Keratinocyte (primary cell): ENCODE data around the gene WT1. TPM values are rescaled to one million over a fixed set of nuclear protein-coding genes. Genes with fewer than 3 reads are reported as not detected.
"Not testable (repeated sequence)": the region's sequence is repeated elsewhere in the genome, so short reads cannot be mapped to it uniquely, and the experiment has no call there.

Experiments used
- DNase-seq: peaks from one replicate; pipeline ENCODE4 v3.0.0-alpha.2; 2011; ENCODE audit warnings: low read depth, missing footprints, low spot score
- FAIRE-seq: peaks from 2 replicates; lab custom pipeline; 2011; peaks lifted over from hg19 to GRCh38; lab: Jason Lieb, UNC
- H2AFZ ChIP-seq: 2 replicates; pipeline ENCODE4 v1.6.0; 2012; ENCODE audit warnings: low read length, control low read depth, inconsistent platforms; ENCODE audit not compliant: control insufficient read depth
- H3K27ac ChIP-seq: 2 replicates; pipeline ENCODE4 v1.5.1; 2011; ENCODE audit warnings: low read length; ENCODE audit not compliant: control insufficient read depth, insufficient read depth
- H3K27me3 ChIP-seq: 3 replicates; pipeline ENCODE4 v1.6.0; 2011; ENCODE audit warnings: low read length; ENCODE audit not compliant: control insufficient read depth, insufficient read depth; ENCODE audit errors: extremely low read depth
- H3K36me3 ChIP-seq, 2 experiments: 2 replicates in 1 of 2; 3 replicates in 1 of 2; pipeline ENCODE4 v1.5.1; 2011; ENCODE audit warnings: low read length in 2 of 2, mild to moderate bottlenecking in 1 of 2; ENCODE audit not compliant: control insufficient read depth in 2 of 2, insufficient read depth in 2 of 2; ENCODE audit errors: extremely low read depth in 1 of 2
- H3K4me1 ChIP-seq: 3 replicates; pipeline ENCODE4 v1.5.1; 2011; ENCODE audit warnings: low read length; ENCODE audit not compliant: control insufficient read depth, insufficient read depth; ENCODE audit errors: extremely low read depth
- H3K4me2 ChIP-seq: 3 replicates; pipeline ENCODE4 v1.6.0; 2011; ENCODE audit warnings: low read depth, low read length; ENCODE audit not compliant: control insufficient read depth, insufficient read depth; ENCODE audit errors: extremely low read depth
- H3K4me3 ChIP-seq, 3 experiments: fragments of 200-600 bp in 1 of 3; sonication (generic) in 1 of 3; 2 replicates in 2 of 3; 3 replicates in 1 of 3; pipeline ENCODE4 v1.5.1; 2011 to 2016; ENCODE audit warnings: low read length in 3 of 3, mild to moderate bottlenecking in 3 of 3, control low read depth in 2 of 3, inconsistent platforms in 1 of 3, low read depth in 1 of 3, mixed read lengths in 1 of 3, mixed run types in 1 of 3, moderate library complexity in 1 of 3; ENCODE audit not compliant: control insufficient read depth in 2 of 3, insufficient read depth in 2 of 3; ENCODE audit errors: extremely low read depth in 1 of 3
- H3K79me2 ChIP-seq: 2 replicates; pipeline ENCODE4 v1.6.0; 2012; ENCODE audit warnings: low read length; ENCODE audit not compliant: control insufficient read depth, insufficient read depth
- H3K9ac ChIP-seq: 3 replicates; pipeline ENCODE4 v1.6.0; 2011; ENCODE audit warnings: low read length; ENCODE audit not compliant: control insufficient read depth, insufficient read depth; ENCODE audit errors: extremely low read depth
- H3K9me1 ChIP-seq: 3 replicates; pipeline ENCODE4 v1.6.0; 2011; ENCODE audit warnings: low read length; ENCODE audit not compliant: control insufficient read depth, insufficient read depth; ENCODE audit errors: extremely low read depth
- H3K9me3 ChIP-seq: 2 replicates; pipeline ENCODE4 v1.5.1; 2012; ENCODE audit warnings: low read depth, low read length; ENCODE audit not compliant: control insufficient read depth
- H4K20me1 ChIP-seq: 3 replicates; pipeline ENCODE4 v1.6.0; 2011; ENCODE audit warnings: low read length; ENCODE audit not compliant: control insufficient read depth, insufficient read depth; ENCODE audit errors: extremely low read depth
- CTCF ChIP-seq, 3 experiments: IDR thresholded peaks in 1 of 3; conservative IDR thresholded peaks in 1 of 3; optimal IDR thresholded peaks in 1 of 3; 2 replicates in 2 of 3; 3 replicates in 1 of 3; pipeline versions ENCODE3 to v1.5.1; 2011; ENCODE audit warnings: low read length in 3 of 3, mild to moderate bottlenecking in 3 of 3, moderate library complexity in 2 of 3, control low read depth in 1 of 3, inconsistent platforms in 1 of 3; ENCODE audit not compliant: insufficient read depth in 2 of 3; ENCODE audit errors: extremely low read depth in 1 of 3
- EZH2 ChIP-seq: IDR thresholded peaks from one replicate; pipeline ENCODE4 v1.6.1; 2012; ENCODE audit warnings: inconsistent platforms, mild to moderate bottlenecking, low read length, moderate library complexity
- dilution Hi-C: fragments of 300-500 bp; cut with MboI; formaldehyde crosslinking; loops from one replicate; pipeline ENCODE4 v1.7.0; 2020; ENCODE audit warnings: low sequenced_read_pairs; ENCODE audit not compliant: extremely low pct_ligation_motif_present
- polyA plus RNA-seq, 5 experiments: library from polyadenylated mRNA; depleted of rRNA in 3 of 5; stranded (reverse) in 3 of 5; stranded (forward) in 1 of 5; unstranded in 1 of 5; fragments of >200 nt; gene quantifications; 1 replicate in 1 of 5; 2 replicates in 3 of 5; 3 replicates in 1 of 5; pipeline versions ENCODE4 v1.2.1 to v1.2.3, GENCODE V29; 2011 to 2012; ENCODE audit warnings: missing spikeins in 2 of 5, low read depth in 1 of 5, low replicate concordance in 1 of 5

The WT1 gene
- polyA plus RNA-seq, 1 donor (not counting 4 experiments of a cell fraction or from before 2014, with no cell fraction given) = not detected

GRCh38 chr11:32374261-32374711, 61.1 kb downstream of the WT1 start:
- H3K4me2 ChIP-seq = no peak overlapping the region
- H3K27ac ChIP-seq = no peak overlapping the region
- H3K36me3 ChIP-seq = no peaks in the 10 kb centered on the region
- no peak overlapping the region for H2AFZ ChIP-seq
- H3K79me2 ChIP-seq = no peaks in the 10 kb centered on the region
- peak; percentile 42 to 58 (median 55) for TF ChIP-seq CTCF (optimal IDR thresholded peaks at IDR 0.05 in 1 of 3, IDR thresholded peaks at IDR 0.05 in 1 of 3, conservative IDR thresholded peaks at IDR 0.05 in 1 of 3; ENCODE audit: extremely low read depth in 1 of 3, insufficient read depth in 2 of 3, low read length in 3 of 3)
- TF ChIP-seq EZH2 = no peak
- H3K9me1 ChIP-seq = no peaks in the 10 kb centered on the region
- H3K9me3 ChIP-seq = no peaks in the 10 kb centered on the region
- no peaks in the 10 kb centered on the region for H3K4me1 ChIP-seq
- H3K9ac ChIP-seq = no peak overlapping the region
- H4K20me1 ChIP-seq = no peaks in the 10 kb centered on the region
- no peak overlapping the region for H3K4me3 ChIP-seq
- dilution Hi-C loops = no loop called here
- DNase-seq (no peak), FAIRE-seq (no peak)
- H3K27me3 ChIP-seq = no peaks in the 10 kb centered on the region

- H3K27me3 ChIP-seq, H3K4me2 ChIP-seq, H3K9me3 ChIP-seq, H3K4me3 ChIP-seq, H4K20me1 ChIP-seq, FAIRE-seq, DNase-seq, H3K27ac ChIP-seq, H3K9me1 ChIP-seq, H3K4me1 ChIP-seq, H3K36me3 ChIP-seq, H3K9ac ChIP-seq, H3K79me2 ChIP-seq, dilution Hi-C loops, H2AFZ ChIP-seq: not testable (repeated sequence)
Observed at GRCh38 chr11:32369987-32370386, 65.4 kb downstream of the WT1 start.

- Histone ChIP-seq H3K4me2 (no peak overlapping the region), H3K4me1 (no peaks in the 10 kb centered on the region), H3K9ac (no peak overlapping the region), H3K4me3 (no peak overlapping the region), H3K27me3 (no peaks in the 10 kb centered on the region), H3K9me3 (no peaks in the 10 kb centered on the region), H3K27ac (no peak overlapping the region), H4K20me1 (no peaks in the 10 kb centered on the region), H3K9me1 (no peaks in the 10 kb centered on the region), H3K36me3 (no peaks in the 10 kb centered on the region), H3K79me2 (no peaks in the 10 kb centered on the region), H2AFZ (no peak overlapping the region)
- TF ChIP-seq CTCF (optimal IDR thresholded peaks at IDR 0.05 in 1 of 3, IDR thresholded peaks at IDR 0.05 in 1 of 3, conservative IDR thresholded peaks at IDR 0.05 in 1 of 3; ENCODE audit: extremely low read depth in 1 of 3, insufficient read depth in 2 of 3, low read length in 3 of 3) (no peak), EZH2 (no peak)
- FAIRE-seq (no peak), DNase-seq (no peak)
- dilution Hi-C loops = no loop called here
Observed at GRCh38 chr11:32366666-32367065, 68.7 kb downstream of the WT1 start.
